GM12878 (cell line): ENCODE measurements around the gene RBPJL. TPM values are rescaled to one million over a fixed set of nuclear protein-coding genes. Genes with fewer than 3 reads are reported as not detected.

Experiments
- ATAC-seq: fragments of 200-7000 bp; cut with Tn5 transposase; 3 replicates; pipeline ENCODE4 v1.9.1; 2020; ENCODE audit warnings: mild to moderate bottlenecking, moderate library complexity
- BruUV-seq: library from RNA; stranded (reverse); fragments of 400-500 nt; replicated peaks from 2 replicates; lab custom pipeline; 2021; lab: Mats Ljungman, UMichigan
- CTCF ChIA-PET: fragments of 300-600 bp; sonication (Branson Sonifier 250); formaldehyde crosslinking; extraction: SDS; loops from one replicate; lab custom pipeline; 2021; ENCODE audit warnings: inconsistent platforms; lab: Yijun Ruan, JAX
- POLR2A ChIA-PET: fragments of 350-600 bp; formaldehyde crosslinking; extraction: SDS; loops from one replicate; lab custom pipeline; 2021; ENCODE audit warnings: inconsistent platforms; lab: Charles Lee
- RAD21 ChIA-PET: fragments of 300-600 bp; sonication (Branson Sonifier 250); formaldehyde crosslinking; loops from one replicate; lab custom pipeline; 2023; ENCODE audit warnings: antibody characterized with exemption; ENCODE audit not compliant: unreplicated experiment; lab: Charles Lee
- SMC1A ChIA-PET: fragments of 300-600 bp; sonication (Branson Sonifier 250); formaldehyde crosslinking; loops from one replicate; lab custom pipeline; 2023; ENCODE audit not compliant: unreplicated experiment, uncharacterized antibody; lab: Charles Lee
- DNase-seq: peaks from one replicate; pipeline ENCODE4 v3.0.0-alpha.2; 2011; ENCODE audit warnings: low read depth, low spot score
- FAIRE-seq: peaks from 3 replicates; lab custom pipeline; 2011; peaks lifted over from hg19 to GRCh38; lab: Jason Lieb, UNC
- H2AFZ ChIP-seq: 2 replicates; pipeline ENCODE4 v1.6.0; 2011; ENCODE audit warnings: low read depth, low read length, control low read depth; ENCODE audit not compliant: control insufficient read depth
- H3K27ac ChIP-seq: 2 replicates; pipeline ENCODE4 v1.5.1; 2011; ENCODE audit warnings: control low read depth; ENCODE audit not compliant: control insufficient read depth, insufficient read depth
- H3K27me3 ChIP-seq, 2 experiments: replicated peaks in 1 of 2; 2 replicates each; pipeline versions ENCODE4 v1.6.0 to v1.6.1; 2011; ENCODE audit warnings: low read length in 1 of 2; ENCODE audit not compliant: control insufficient read depth in 2 of 2, insufficient read depth in 2 of 2
- H3K36me3 ChIP-seq, 2 experiments: 2 replicates each; pipeline ENCODE4 v1.5.1; 2011; ENCODE audit warnings: low read length in 1 of 2; ENCODE audit not compliant: control insufficient read depth in 2 of 2, insufficient read depth in 2 of 2
- H3K4me1 ChIP-seq: 2 replicates; pipeline ENCODE4 v1.6.1; 2011; ENCODE audit warnings: mild to moderate bottlenecking, low read length, moderate library complexity, mixed read lengths; ENCODE audit not compliant: control insufficient read depth, insufficient read depth
- H3K4me2 ChIP-seq: 2 replicates; pipeline ENCODE4 v1.6.0; 2011; ENCODE audit warnings: control low read depth; ENCODE audit not compliant: control insufficient read depth, insufficient read depth
- H3K4me3 ChIP-seq: fragments of 200-600 bp; sonication (generic); 2 replicates; pipeline ENCODE4 v1.5.1; 2016
- H3K79me2 ChIP-seq: 2 replicates; pipeline ENCODE4 v1.6.0; 2011; ENCODE audit warnings: low read length; ENCODE audit not compliant: control insufficient read depth, insufficient read depth
- H3K9ac ChIP-seq: 2 replicates; pipeline ENCODE4 v1.8.0; 2011; ENCODE audit warnings: low read length, control low read depth, mixed read lengths; ENCODE audit not compliant: control insufficient read depth, insufficient read depth
- H3K9me3 ChIP-seq: replicated peaks from 3 replicates; pipeline ENCODE4 v1.5.1; 2011; ENCODE audit warnings: mild to moderate bottlenecking, low read length; ENCODE audit not compliant: control insufficient read depth, insufficient read depth
- H4K20me1 ChIP-seq: 2 replicates; pipeline ENCODE4 v1.6.0; 2011; ENCODE audit not compliant: control insufficient read depth, insufficient read depth
- ATF2 ChIP-seq: IDR thresholded peaks from 2 replicates; pipeline ENCODE4 v1.6.1; 2012; ENCODE audit warnings: low read length, inconsistent platforms
- BHLHE40 ChIP-seq, 2 experiments: fragments of 450-650 bp in 1 of 2; IDR thresholded peaks; 2 replicates each; pipeline ENCODE4 v1.6.1; 2011 to 2017; ENCODE audit warnings: low read depth in 2 of 2, borderline replicate concordance in 1 of 2, improper control_type of control experiment in 1 of 2, low read length in 1 of 2, mild to moderate bottlenecking in 1 of 2
- GABPA ChIP-seq: IDR thresholded peaks from 2 replicates; pipeline ENCODE4 v1.6.1; 2014; ENCODE audit warnings: antibody characterized with exemption, low read depth, mild to moderate bottlenecking, inconsistent platforms
- HSF1 ChIP-seq: fragments of 150-350 bp; IDR thresholded peaks from 2 replicates; pipeline ENCODE4 v1.6.1; 2014; ENCODE audit warnings: mild to moderate bottlenecking, low read depth, low read length
- IKZF2 ChIP-seq, 2 experiments: fragments of 450-650 bp; IDR thresholded peaks; 2 replicates each; pipeline ENCODE4 v1.6.1; 2017; ENCODE audit warnings: mild to moderate bottlenecking in 2 of 2, moderate library complexity in 2 of 2
- MYB ChIP-seq: fragments of 150-350 bp; IDR thresholded peaks from 2 replicates; pipeline ENCODE4 v1.6.1; 2014; ENCODE audit warnings: mild to moderate bottlenecking, low read depth, low read length, borderline replicate concordance
- POLR2AphosphoS5 ChIP-seq: IDR thresholded peaks from 2 replicates; pipeline ENCODE4 v1.6.1; 2011; ENCODE audit warnings: mild to moderate bottlenecking, low read length, inconsistent platforms
- POU2F2 ChIP-seq: IDR thresholded peaks from 3 replicates; pipeline ENCODE4 v1.6.1; 2011; ENCODE audit warnings: low read depth, mild to moderate bottlenecking, low read length, borderline replicate concordance
- USF1 ChIP-seq: IDR thresholded peaks from 2 replicates; pipeline ENCODE4 v1.6.1; 2011; ENCODE audit warnings: borderline replicate concordance, low read depth, mild to moderate bottlenecking, moderate library complexity, mixed read lengths, low read length; ENCODE audit not compliant: insufficient read depth; ENCODE audit errors: extremely low read length
- YBX1 ChIP-seq: fragments of 450-650 bp; IDR thresholded peaks from 2 replicates; pipeline ENCODE4 v1.6.1; 2016; ENCODE audit warnings: antibody characterized with exemption
- ZNF622 ChIP-seq: fragments of 450-650 bp; IDR thresholded peaks from 2 replicates; pipeline ENCODE4 v1.6.1; 2017; ENCODE audit warnings: mild to moderate bottlenecking, inconsistent platforms
- WGBS: methylation state at CpG from one replicate; pipeline ENCODE4 v1.1.6; 2016; ENCODE audit warnings: low lambda C conversion rate; ENCODE audit not compliant: insufficient replicate concordance, insufficient coverage; ENCODE audit errors: missing lambda C conversion rate; 5-methylcytosine and 5-hydroxymethylcytosine counted together
- in situ Hi-C: fragments of 300-500 bp; cut with MboI; formaldehyde crosslinking; loops from 9 replicates; pipeline ENCODE4 v1.14.3; 2018; ENCODE audit warnings: mixed read lengths
- intact Hi-C: fragments of 100-400 bp; cut with micrococcal nuclease; formaldehyde crosslinking; loops from one replicate; pipeline ENCODE4 v1.14.2; 2022; ENCODE audit not compliant: unreplicated experiment
- polyA plus RNA-seq, 11 experiments: library from polyadenylated mRNA; depleted of rRNA in 4 of 11; unstranded in 6 of 11; stranded (reverse) in 5 of 11; fragments of >200 nt; fragmentation: Nextera tagmentation in 4 of 11; fragmentation: Illumina TruSeq in 1 of 11; extraction: Ambion mirVana in 4 of 11; extraction: Trizol in 1 of 11; gene quantifications; 1 replicate in 1 of 11; 2 replicates in 10 of 11; pipeline versions ENCODE4 v1.2.1 to v1.2.3, GENCODE V29; 2011 to 2016; ENCODE audit warnings: inconsistent platforms in 2 of 11, missing spikeins in 2 of 11, low read depth in 1 of 11
- total RNA-seq, 4 experiments: library from RNA; depleted of rRNA in 3 of 4; stranded (reverse); fragments of >200 nt in 3 of 4; fragmentation: Illumina TruSeq in 1 of 4; extraction: Trizol in 1 of 4; gene quantifications; 2 replicates each; pipeline versions ENCODE4 v1.2.1 to v1.2.3, GENCODE V29; 2013 to 2021
- TF ChIP-seq, protein P1 (sequence below): fragments of 450-650 bp; IDR thresholded peaks from 2 replicates; pipeline ENCODE4 v1.6.1; 2016; ENCODE audit warnings: mild to moderate bottlenecking

The RBPJL gene
- total and polyA plus RNA-seq, 10 of the 15 experiments (the other 5 are each of a cell fraction or from before 2014, with no cell fraction given), result 0.18 TPM; not detected in 9

- H3K79me2 ChIP-seq, result peaks cover 7% of the 10 kb centered on the region
- no peaks in the 10 kb centered on the region; the same call in 2 of the 3 replicates for H3K9me3 ChIP-seq
- FAIRE-seq (no peak), ATAC-seq (no peak), DNase-seq (no peak)
- intact Hi-C loops, result loop anchor here (1.0 to 2.0 kb wide), 2 partner anchors 73 to 407 kb away; no protein-coding TSS in a partner anchor
- peak overlapping the region; percentile 62 for H3K4me3 ChIP-seq
- ChIA-PET RAD21 (interaction anchor here (0.6 to 17.6 kb wide), 18 partner anchors 10 to 1748 kb away, joined by 3 to 394 read pairs (median 5); partner anchors contain the start of genes PIGT and SDC4), POLR2A (interaction anchor here (0.7 to 1.5 kb wide), 3 partner anchors 55 to 413 kb away, joined by 3 to 4 read pairs (median 3); no protein-coding TSS in a partner anchor), SMC1A (interaction anchor here (0.7 to 19.8 kb wide), 18 partner anchors 8 to 407 kb away, joined by 3 to 440 read pairs (median 4); partner anchors contain the start of genes DBNDD2 and PIGT), CTCF (interaction anchor here (0.6 to 19.4 kb wide), 20 partner anchors 9 to 407 kb away, joined by 3 to 685 read pairs (median 8); partner anchors contain the start of genes PIGT and TP53TG5)
- H3K9ac ChIP-seq, result peak overlapping the region; percentile 84; the same call in 1 of the 2 replicates
- no peak for TF ChIP-seq BHLHE40 (IDR thresholded peaks at IDR 0.05; ENCODE audit: borderline replicate concordance in 1 of 2, low read depth in 2 of 2, low read length in 1 of 2)
- TF ChIP-seq MYB, result no peak
- TF ChIP-seq YBX1, result no peak
- TF ChIP-seq HSF1, result no peak
- TF ChIP-seq, protein P1, sequence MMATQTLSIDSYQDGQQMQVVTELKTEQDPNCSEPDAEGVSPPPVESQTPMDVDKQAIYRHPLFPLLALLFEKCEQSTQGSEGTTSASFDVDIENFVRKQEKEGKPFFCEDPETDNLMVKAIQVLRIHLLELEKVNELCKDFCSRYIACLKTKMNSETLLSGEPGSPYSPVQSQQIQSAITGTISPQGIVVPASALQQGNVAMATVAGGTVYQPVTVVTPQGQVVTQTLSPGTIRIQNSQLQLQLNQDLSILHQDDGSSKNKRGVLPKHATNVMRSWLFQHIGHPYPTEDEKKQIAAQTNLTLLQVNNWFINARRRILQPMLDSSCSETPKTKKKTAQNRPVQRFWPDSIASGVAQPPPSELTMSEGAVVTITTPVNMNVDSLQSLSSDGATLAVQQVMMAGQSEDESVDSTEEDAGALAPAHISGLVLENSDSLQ, result no peak
- TF ChIP-seq POU2F2, result no peak
- TF ChIP-seq ATF2, result no peak
- TF ChIP-seq POLR2AphosphoS5, result no peak
- no peak for TF ChIP-seq USF1
- no peak for TF ChIP-seq GABPA
- no peak for TF ChIP-seq ZNF622
- TF ChIP-seq IKZF2 (IDR thresholded peaks at IDR 0.05), result no peak
- H3K27ac ChIP-seq, result no peak overlapping the region; the same call in 1 of the 2 replicates
- in situ Hi-C loops, result loop anchor here (10.0 kb wide), 1 partner anchor 751 kb away; the partner anchor contains the start of gene CD40
- 21% methylated on average over 23 of the region's 23 CpGs for WGBS
- H3K36me3 ChIP-seq, result peaks cover 6 to 7% of the 10 kb centered on the region in 2 experiments; a peak in 3 of 4 replicates
- peaks cover 46% of the 10 kb centered on the region for H3K4me1 ChIP-seq
- peak overlapping the region; percentile 83 for H3K4me2 ChIP-seq
- H4K20me1 ChIP-seq, result no peaks in the 10 kb centered on the region; the same call in 1 of the 2 replicates
- H2AFZ ChIP-seq, result peak overlapping the region; percentile 97
- H3K27me3 ChIP-seq, result no peaks in the 10 kb centered on the region
- BruUV-seq, result TSS peak; percentile 52
These were observed 57.2 kb downstream of the RBPJL start for GRCh38 chr20:45363611-45364492.
